DOHH2 (cell line): ENCODE measurements around the gene LRRC75A.

Experiments used
- EZH2phosphoT487 ChIP-seq: fragments of 200-600 bp; sonication (generic); IDR thresholded peaks from 2 replicates; pipeline ENCODE4 v1.6.1; 2017; ENCODE audit warnings: borderline replicate concordance, mild to moderate bottlenecking, antibody characterized with exemption, low read length, moderate library complexity, mixed read lengths
- TF ChIP-seq, protein P1 (sequence below): fragments of 200-600 bp; sonication (generic); IDR thresholded peaks from one replicate; pipeline ENCODE4 v1.5.1; 2014; ENCODE audit warnings: antibody characterized with exemption, mild to moderate bottlenecking, low read depth, low read length; ENCODE audit not compliant: poor library complexity, severe bottlenecking

DNA sequence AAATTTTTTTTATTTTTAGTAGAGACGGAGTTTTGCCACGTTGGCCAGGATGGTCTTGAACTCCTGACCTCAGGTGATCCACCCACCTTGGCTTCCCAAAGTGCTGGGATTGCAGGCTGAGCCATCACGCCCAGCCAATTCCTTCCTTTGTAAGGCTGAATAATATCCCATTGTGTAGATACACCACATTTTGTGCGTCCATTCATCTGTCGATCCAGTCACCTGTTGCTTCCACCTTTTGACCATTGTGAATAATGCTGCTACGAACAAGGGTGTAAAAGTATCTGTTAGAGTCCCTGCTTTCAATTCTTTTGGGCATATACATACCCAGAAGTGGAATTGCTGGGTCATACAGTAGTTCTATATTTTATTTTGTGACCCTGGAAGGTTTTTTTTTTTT is 61.3 kb downstream of the LRRC75A start:
- TF ChIP-seq, protein P1, sequence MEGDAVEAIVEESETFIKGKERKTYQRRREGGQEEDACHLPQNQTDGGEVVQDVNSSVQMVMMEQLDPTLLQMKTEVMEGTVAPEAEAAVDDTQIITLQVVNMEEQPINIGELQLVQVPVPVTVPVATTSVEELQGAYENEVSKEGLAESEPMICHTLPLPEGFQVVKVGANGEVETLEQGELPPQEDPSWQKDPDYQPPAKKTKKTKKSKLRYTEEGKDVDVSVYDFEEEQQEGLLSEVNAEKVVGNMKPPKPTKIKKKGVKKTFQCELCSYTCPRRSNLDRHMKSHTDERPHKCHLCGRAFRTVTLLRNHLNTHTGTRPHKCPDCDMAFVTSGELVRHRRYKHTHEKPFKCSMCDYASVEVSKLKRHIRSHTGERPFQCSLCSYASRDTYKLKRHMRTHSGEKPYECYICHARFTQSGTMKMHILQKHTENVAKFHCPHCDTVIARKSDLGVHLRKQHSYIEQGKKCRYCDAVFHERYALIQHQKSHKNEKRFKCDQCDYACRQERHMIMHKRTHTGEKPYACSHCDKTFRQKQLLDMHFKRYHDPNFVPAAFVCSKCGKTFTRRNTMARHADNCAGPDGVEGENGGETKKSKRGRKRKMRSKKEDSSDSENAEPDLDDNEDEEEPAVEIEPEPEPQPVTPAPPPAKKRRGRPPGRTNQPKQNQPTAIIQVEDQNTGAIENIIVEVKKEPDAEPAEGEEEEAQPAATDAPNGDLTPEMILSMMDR = no peak
- TF ChIP-seq EZH2phosphoT487 = no peak
